IPS-15b (cell line): ENCODE data around the gene XPOT.

ENCODE experiments used
- H3K27me3 ChIP-seq: one replicate; pipeline ENCODE4 v1.6.1; 2013; ENCODE audit warnings: low read length; ENCODE audit not compliant: control insufficient read depth, insufficient read depth
- H3K36me3 ChIP-seq: one replicate; pipeline ENCODE4 v1.6.1; 2013; ENCODE audit warnings: low read length; ENCODE audit not compliant: control insufficient read depth, insufficient read depth
- H3K4me1 ChIP-seq: one replicate; pipeline ENCODE4 v1.6.1; 2013; ENCODE audit warnings: mild to moderate bottlenecking, low read length; ENCODE audit not compliant: control insufficient read depth, insufficient read depth
- H3K4me3 ChIP-seq: one replicate; pipeline ENCODE4 v1.5.1; 2013; ENCODE audit warnings: low read depth, low read length
- H3K9ac ChIP-seq: one replicate; pipeline ENCODE4 v1.6.1; 2013; ENCODE audit warnings: low read depth, mild to moderate bottlenecking, low read length
- H3K9me3 ChIP-seq: one replicate; pipeline ENCODE4 v1.6.1; 2013; ENCODE audit warnings: mild to moderate bottlenecking, low read length; ENCODE audit not compliant: control insufficient read depth, insufficient read depth

XPOT gene

GRCh38 chr12:64395739-64396138, 8.5 kb upstream of the XPOT start:
- no peaks in the 10 kb centered on the region for H3K9me3 ChIP-seq
- H3K9ac ChIP-seq: no peak overlapping the region
- peaks cover 3% of the 10 kb centered on the region for H3K4me1 ChIP-seq
- no peak overlapping the region for H3K4me3 ChIP-seq
- no peaks in the 10 kb centered on the region for H3K36me3 ChIP-seq
- H3K27me3 ChIP-seq: peaks cover 2% of the 10 kb centered on the region

GRCh38 chr12:64400041-64400440, 4.2 kb upstream of the XPOT start:
- Histone ChIP-seq H3K4me1 (peaks cover 3% of the 10 kb centered on the region), H3K9me3 (no peaks in the 10 kb centered on the region), H3K4me3 (no peak overlapping the region), H3K36me3 (no peaks in the 10 kb centered on the region), H3K27me3 (no peaks in the 10 kb centered on the region), H3K9ac (no peak overlapping the region)

- Histone ChIP-seq H3K27me3 (no peaks in the 10 kb centered on the region), H3K9ac (no peak overlapping the region), H3K9me3 (no peaks in the 10 kb centered on the region), H3K4me1 (peaks cover 3% of the 10 kb centered on the region), H3K4me3 (no peak overlapping the region), H3K36me3 (no peaks in the 10 kb centered on the region)
Observed at GRCh38 chr12:64402181-64402580, 2.0 kb upstream of the XPOT start.

- Histone ChIP-seq H3K9me3 (no peaks in the 10 kb centered on the region), H3K27me3 (no peaks in the 10 kb centered on the region), H3K36me3 (no peaks in the 10 kb centered on the region), H3K4me1 (peaks cover 11% of the 10 kb centered on the region), H3K9ac (peak overlapping the region; percentile 96), H3K4me3 (peak overlapping the region; percentile 98)
Observed at GRCh38 chr12:64404470-64405256, 471 bp downstream of the XPOT start.

- H3K27me3 ChIP-seq: no peaks in the 10 kb centered on the region
- no peak overlapping the region for H3K4me3 ChIP-seq
- H3K9ac ChIP-seq: peak overlapping the region; percentile 37
- H3K9me3 ChIP-seq: no peaks in the 10 kb centered on the region
- H3K4me1 ChIP-seq: peaks cover 8% of the 10 kb centered on the region
- peaks cover 6% of the 10 kb centered on the region for H3K36me3 ChIP-seq
Observed at GRCh38 chr12:64407342-64408223, 3.4 kb downstream of the XPOT start.

GRCh38 chr12:64411427-64411826, 7.2 kb downstream of the XPOT start:
- Histone ChIP-seq H3K4me1 (peaks cover 8% of the 10 kb centered on the region), H3K9ac (no peak overlapping the region), H3K27me3 (no peaks in the 10 kb centered on the region), H3K36me3 (peaks cover 22% of the 10 kb centered on the region), H3K9me3 (no peaks in the 10 kb centered on the region), H3K4me3 (no peak overlapping the region)

- Histone ChIP-seq H3K4me1 (peaks cover 8% of the 10 kb centered on the region), H3K27me3 (no peaks in the 10 kb centered on the region), H3K4me3 (no peak overlapping the region), H3K36me3 (peaks cover 30% of the 10 kb centered on the region), H3K9me3 (no peaks in the 10 kb centered on the region), H3K9ac (no peak overlapping the region)
Observed at GRCh38 chr12:64412459-64412858, 8.3 kb downstream of the XPOT start.

- H3K36me3 ChIP-seq: peaks cover 34% of the 10 kb centered on the region
- H3K27me3 ChIP-seq: no peaks in the 10 kb centered on the region
- no peak overlapping the region for H3K4me3 ChIP-seq
- H3K4me1 ChIP-seq: peaks cover 1% of the 10 kb centered on the region
- no peaks in the 10 kb centered on the region for H3K9me3 ChIP-seq
- no peak overlapping the region for H3K9ac ChIP-seq
Observed at GRCh38 chr12:64413884-64414283, 9.7 kb downstream of the XPOT start.

- Histone ChIP-seq H3K4me1 (no peaks in the 10 kb centered on the region), H3K9ac (no peak overlapping the region), H3K27me3 (no peaks in the 10 kb centered on the region), H3K36me3 (peaks cover 38% of the 10 kb centered on the region), H3K9me3 (no peaks in the 10 kb centered on the region), H3K4me3 (no peak overlapping the region)
Observed at GRCh38 chr12:64418209-64418608, 14.0 kb downstream of the XPOT start.

GRCh38 chr12:64419696-64420095, 15.5 kb downstream of the XPOT start:
- no peaks in the 10 kb centered on the region for H3K27me3 ChIP-seq
- no peaks in the 10 kb centered on the region for H3K4me1 ChIP-seq

GRCh38 chr12:64427988-64428387, 23.8 kb downstream of the XPOT start:
- Histone ChIP-seq H3K4me3 (no peak overlapping the region), H3K9me3 (no peaks in the 10 kb centered on the region), H3K36me3 (peaks cover 52% of the 10 kb centered on the region), H3K9ac (no peak overlapping the region), H3K27me3 (no peaks in the 10 kb centered on the region), H3K4me1 (no peaks in the 10 kb centered on the region)

More at GRCh38 chr12:64419696-64420095, 15.5 kb downstream of the XPOT start:
- no peak overlapping the region for H3K4me3 ChIP-seq
- no peak overlapping the region for H3K9ac ChIP-seq
- no peaks in the 10 kb centered on the region for H3K9me3 ChIP-seq
- peaks cover 37% of the 10 kb centered on the region for H3K36me3 ChIP-seq

GRCh38 chr12:64428956-64429355, 24.8 kb downstream of the XPOT start:
- H3K9ac ChIP-seq: no peak overlapping the region
- H3K4me1 ChIP-seq: no peaks in the 10 kb centered on the region
- H3K4me3 ChIP-seq: no peak overlapping the region
- H3K36me3 ChIP-seq: peaks cover 46% of the 10 kb centered on the region
- no peaks in the 10 kb centered on the region for H3K9me3 ChIP-seq
- no peaks in the 10 kb centered on the region for H3K27me3 ChIP-seq
